ENCODE measurements around the gene NPC1.
"Not testable (repeated sequence)": the region's sequence is repeated elsewhere in the genome, so short reads cannot be mapped to it uniquely, and the experiment has no call there.

NPC1 gene

DNA sequence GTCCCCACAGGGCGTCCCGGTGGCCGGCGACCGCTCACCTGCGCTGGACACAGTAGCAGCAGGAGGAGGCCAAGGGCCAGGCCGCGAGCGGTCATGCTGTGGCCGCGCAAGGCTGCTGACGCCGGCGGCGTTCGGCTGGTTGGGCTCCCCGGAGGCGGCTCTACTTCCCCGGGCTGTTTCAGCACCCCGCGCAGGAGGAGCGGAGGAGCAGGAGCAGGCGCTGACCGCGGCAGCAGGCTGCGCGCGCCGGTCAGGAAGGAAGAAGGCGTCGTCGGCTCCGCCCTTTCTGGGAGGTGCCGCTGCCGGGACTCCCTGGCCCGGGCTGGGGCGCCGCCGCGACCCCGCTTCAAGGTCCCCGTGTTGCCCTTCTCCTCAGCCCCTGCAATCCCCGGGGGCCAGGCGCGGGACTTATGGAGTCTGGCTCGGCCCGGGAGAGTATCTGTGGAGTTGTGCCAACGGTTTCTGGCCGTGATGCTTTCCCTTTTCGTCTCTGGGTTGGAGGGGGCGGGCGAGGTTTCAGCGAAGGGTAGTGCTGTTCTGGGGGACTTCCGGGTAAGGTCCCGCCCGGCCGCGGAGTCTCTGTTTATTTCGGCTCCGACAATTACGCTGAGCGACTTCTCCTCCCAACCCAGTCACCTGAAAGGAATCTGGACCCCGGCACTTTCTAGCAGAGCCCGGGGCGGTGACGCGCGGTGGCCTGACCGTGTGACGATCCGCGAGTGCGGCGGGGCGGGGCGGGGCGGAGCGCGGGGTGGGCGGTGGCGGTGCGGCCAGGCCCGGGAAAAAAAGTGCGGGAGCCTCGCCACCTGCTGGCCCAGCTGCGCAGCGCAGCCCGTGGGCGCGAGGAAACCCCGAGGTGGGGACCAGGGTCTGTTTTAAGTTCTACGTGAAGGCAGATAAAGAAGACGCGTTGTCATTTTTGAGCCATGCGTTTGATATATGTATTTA, at the start of gene NPC1:
NPC1 (minus strand) TSS at position 258 of the 948 bp plus-strand sequence; CDS start at position 95, 163 bp downstream.
- peak in 55 of 56 donors; percentile 57 to 99 (median 90) for DNase-seq

DNA sequence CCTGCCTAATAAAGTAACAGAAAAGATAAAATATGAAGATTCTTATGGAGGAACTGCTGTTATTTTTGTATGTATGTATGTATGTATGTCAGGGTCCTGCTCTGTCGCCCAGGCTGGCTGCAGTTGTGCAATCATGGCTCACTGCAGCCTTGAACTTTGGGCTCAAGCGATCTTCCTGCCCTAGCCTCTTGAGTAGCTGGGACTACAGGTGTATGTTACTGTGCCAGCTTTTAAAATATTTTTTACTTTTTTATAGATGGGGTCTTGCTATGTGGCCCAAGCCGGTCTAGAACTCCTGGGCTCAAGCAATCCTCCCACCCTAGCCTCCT, 49.7 kb upstream of the NPC1 start:
- DNase-seq: no peak

DNA sequence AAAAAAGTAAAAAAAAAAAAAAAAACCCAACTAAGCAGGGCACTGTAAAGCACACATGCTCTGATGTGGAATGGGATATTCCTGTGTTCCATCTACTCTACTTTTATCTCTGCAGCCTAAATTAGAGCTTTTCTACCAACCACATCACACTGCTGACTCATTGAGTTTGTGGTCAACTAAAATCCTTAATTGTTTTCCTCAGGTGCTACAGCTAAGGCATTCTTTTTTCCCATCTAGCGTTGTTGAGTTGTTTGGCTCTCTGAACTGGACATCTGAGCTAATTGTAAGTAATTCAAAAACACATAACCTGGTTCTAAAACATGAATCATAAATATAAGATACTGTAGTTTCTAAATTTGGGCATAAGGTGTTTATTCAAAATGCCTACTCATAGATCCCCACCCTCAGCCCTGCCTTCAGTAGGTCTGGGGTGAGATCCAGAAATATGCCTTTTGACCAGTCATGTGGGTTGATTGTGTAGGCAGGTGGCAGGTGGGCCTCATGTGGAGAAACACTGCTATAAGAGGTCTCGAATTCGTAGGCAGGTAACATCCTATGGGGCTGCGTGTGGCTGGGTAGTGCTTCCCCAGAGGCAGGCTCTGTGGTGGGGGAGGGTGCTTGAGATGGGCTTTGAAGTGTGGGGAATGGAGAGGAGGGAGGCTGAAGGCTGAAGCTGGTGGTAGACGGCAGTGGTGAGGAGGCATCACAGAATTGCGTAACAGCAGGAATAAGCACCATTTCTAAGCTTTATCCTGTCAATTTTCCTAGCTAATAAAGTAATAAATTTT, 49.2 kb upstream of the NPC1 start:
- no peak for DNase-seq

DNA sequence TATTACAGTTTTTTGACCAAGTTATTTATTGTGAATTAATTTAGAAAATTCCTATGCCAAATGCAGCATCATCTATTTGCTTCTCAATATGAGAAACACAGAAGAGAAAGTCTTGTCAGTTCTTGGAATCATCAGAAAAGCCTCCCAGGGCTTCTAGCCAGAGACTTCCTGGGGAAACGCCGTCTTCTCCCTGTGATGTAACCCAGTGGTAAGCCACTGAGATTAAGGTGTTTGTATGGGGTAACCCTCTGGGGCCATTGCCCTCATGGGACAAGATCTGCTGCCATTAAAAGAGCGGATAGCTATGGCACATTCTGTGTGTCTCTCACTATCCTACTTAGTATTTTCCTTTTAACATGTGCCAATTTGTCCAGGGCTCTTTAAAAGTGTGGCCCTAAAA, 48.4 kb upstream of the NPC1 start:
- no peak for DNase-seq

DNA sequence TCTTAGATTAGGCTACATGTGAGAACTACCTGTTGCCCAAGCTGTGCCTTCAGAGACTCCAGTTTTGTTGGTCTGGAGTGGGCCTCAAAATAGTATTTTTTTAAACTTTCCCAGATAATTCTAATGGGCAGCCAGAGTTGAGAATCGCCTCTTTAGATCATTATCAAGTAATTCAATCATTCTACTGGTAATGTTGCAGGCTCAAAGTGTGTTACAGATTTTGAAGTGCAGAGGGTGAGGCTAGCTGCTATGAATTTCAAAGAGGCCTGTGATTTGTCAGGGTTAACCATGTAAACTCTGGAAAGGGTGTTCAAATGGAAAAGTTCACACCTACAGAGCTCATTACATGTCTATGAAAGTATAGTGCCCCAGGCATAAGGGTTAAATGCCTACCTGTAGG, 46.3 kb upstream of the NPC1 start:
- no peak for DNase-seq

DNA sequence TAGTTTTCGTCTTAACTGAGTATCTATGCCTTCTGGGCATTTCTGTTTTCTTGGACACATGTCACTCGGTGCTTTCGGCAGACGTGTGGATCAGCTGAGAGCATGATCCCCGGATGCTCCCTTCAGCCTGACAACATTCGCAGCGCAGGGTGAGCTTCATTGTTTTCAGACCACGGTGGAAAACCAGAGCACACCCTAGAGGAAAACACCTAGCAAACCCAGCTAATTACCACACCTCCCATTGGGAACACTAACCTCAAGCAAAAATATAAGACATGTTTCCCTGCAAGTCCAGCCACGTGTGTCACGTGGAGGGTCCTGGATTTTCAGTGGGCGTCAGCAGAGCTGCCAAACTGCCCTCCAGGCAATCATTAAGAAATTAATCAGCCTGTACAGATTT, 45.4 kb upstream of the NPC1 start:
- DNase-seq: peak in 1 of 56 donors; percentile 3

DNA sequence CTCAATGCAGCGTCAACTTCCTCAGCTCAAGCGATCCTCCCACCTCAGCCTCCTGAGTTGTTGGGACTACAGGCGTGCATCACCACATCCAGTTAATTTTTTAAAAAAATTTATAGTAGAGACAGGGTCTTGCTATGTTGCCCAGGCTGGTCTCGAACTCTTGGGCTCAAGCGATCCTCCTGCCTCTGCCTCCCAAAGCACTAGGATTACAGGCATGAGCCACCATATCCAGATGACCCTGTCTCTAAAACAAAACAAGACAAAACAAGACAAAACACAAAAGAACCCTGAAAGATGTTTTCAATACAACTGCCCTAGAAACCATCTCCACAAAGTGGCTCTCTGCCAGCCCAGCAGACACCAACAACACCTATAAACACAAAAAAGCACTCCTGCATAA, 45.0 kb upstream of the NPC1 start:
- no peak for DNase-seq

DNA sequence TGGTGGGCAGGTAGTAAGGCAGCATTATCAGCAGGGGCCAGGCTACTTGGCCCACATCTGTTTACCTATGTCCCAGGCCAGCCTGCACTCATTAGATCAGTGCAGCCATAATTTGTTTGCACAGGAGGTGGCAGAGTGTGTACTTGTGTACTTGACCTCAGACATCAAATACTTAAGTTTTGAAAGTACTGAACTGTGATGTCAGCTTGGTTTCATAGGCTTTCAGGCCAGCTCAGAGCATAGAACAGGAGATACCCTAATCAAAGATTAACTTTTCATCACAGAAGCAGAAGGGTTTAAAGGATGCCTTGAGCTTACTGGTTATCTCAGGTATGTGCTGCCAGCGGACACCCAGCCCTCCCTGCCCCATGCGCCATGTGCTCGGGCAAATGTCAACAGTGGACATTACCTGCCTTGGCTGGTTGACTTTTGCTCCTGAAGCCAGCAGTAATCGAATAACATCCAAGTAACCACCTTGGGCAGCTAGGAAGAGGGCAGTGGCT, 43.2 kb upstream of the NPC1 start:
- no peak for DNase-seq

DNA sequence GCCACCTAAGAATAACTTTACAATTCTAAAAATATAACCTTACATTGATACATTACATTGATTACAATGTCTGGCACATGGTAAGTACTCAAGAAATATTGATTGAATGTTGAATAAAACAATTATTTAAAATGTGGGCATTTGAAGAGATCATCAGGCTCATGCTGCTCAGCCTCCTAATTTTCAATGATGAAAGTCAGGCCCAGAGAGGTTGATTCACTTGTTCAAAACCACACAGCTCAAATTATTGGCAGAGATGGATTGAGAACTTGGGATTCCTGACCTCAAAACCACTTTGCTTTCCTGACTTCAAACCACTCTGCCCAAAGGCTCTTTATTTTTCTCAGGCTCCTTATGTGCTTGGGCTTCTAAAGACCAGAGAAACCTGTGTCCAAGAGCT, 41.7 kb upstream of the NPC1 start:
- DNase-seq: no peak

DNA sequence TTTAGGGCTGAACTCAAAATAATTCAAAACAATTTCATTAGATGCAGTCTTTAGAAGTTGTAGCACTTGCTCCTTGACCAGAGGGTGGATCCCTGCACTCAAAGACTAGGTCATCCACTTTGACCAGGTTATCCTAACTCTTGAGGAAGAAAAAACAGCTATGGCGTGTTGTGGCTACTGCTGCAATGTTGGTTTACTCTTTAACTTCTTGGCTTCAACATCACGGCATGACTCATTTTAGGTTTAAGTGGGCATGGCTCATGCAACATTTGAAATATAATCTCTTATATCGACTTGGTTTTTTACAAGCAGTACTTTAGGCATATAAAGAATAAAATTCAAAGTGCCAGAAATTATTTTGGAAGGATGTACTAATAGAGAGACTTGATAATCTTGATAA, 41.0 kb upstream of the NPC1 start:
- no peak for DNase-seq

DNA sequence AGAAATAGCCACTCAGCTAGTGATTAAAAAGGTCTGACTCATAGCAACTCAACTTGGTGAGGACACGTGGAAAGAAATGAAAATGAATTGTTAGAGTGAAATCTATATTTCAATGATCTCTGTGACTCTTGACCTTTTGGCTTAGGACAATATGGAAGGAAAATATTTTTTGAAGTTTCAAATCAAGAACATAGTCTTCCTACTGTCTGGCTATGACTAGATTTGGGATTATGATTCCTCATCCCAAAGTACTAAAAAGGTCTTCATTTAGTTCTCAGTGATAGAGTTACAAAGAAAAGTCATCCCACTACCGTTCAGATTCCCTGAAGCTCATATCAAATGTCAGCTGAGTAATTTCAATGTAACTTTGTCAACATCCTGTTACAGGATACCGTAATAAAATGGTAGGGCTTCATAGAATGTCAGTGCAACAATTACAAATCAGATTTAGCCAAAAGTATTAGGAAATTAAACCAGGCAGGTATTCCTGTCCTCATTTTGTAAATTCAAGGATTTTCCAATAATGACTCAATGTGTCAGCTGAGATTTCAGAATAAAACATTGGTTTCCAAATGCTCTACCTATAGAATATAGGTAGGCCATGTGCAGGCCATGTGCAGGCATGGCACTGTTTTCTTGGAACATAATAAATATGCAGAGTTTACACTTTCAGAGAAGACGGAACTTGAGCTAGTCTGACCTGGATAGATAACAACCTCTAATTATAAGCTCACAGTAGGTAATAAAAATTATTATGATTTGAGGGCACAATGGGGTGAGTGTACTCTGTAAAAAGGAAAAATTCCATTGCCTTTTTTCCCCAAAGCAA, 40.4 kb upstream of the NPC1 start:
- no peak for DNase-seq

DNA sequence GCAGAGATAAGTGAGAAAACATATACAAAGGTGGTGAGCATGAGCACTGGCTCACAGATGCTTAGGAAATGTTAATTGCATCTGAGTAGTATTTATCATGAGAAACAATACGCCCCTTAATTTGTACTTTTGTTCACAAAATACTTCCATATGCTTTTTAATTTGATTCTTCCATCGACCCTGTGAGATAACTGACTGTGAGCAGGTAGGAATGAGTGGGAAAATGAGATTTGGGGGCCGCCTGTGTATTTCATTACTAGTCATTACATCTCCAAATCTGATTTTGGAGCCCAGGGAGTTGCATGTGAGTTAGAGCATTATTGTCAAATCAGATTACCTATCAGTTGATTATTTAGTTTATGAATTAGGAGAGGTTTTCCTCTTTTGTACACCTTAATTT, 36.7 kb upstream of the NPC1 start:
- no peak for DNase-seq

DNA sequence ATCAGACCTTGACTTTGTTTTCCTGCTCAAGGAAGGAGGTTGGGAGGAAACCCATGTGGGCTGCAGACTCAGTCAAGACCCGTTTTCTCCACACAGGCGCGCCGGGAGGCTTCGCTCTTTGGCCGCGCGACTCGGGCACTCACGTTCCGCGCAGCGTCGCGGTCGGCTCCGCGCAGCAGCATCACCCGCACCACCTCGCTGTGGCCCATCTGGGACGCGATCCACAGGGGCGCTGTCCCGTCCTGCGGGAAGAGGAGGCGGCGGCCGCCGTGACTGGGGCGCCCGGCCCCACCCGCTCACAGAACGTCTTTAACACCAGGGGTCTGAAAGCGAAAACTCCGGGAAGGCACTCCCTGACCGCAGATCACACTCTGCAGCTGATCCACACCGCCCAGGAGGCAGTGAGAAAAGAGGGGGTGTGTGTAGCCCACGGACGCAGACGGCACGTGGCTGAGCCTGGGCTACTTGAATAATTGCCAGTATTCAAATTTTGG, 33.1 kb upstream of the NPC1 start:
- DNase-seq: peak in 7 of 56 donors; percentile 3 to 39 (median 12)

DNA sequence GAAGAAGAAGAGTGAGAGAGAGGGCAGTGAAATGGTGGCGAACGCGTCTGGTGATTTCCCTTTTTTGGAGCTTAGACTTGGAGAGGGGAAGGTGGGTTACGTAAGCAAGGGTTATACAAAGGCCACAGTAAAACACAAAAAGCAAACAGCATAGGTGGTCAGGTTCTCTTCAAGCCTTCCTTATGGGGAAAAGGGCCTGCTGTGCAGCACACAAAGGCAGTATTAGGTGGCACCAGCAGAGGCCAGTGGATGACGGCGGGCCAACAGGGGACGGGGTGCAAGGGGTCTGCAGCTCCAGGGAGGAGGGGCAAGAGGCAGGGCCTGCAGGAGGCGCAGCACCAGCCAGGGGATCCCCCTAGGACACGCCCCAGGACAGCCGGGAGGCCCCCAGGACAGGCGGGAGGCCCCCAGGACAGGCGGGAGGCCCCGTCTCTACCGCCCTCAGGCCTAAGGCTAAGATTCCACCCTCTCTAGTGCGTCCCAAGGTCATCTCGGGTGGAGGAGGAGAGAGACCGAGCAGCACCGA, 32.6 kb upstream of the NPC1 start:
- peak in 6 of 56 donors; percentile 7 to 39 (median 13) for DNase-seq

DNA sequence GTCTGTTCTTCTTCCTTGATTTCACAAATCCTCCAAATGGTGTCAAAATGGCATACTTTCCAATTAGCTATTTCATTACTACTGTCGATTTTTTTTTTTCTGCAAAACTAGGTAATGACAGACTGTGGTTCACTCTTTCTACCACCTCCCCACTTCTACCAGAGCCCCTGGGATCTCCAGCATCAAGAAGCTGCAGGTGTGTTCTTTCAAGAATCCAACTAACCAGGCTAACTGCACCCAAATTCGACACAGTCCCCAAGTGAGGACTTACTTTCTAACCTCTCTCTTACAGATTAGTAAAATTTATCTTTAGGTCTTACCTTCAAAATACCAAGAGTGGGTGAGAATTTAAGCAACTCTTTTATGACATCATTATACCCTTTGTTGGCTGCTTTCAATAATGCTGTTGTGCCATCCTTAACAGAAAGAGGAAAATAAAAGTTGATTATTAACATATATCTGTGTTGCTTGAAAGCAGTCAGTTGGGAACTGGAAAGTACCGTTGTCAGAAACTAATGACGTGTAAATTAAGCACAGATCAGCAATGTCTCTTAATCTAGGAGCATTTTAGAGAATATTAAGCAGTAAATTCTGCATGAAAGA, 31.2 kb upstream of the NPC1 start:
- no peak for DNase-seq

DNA sequence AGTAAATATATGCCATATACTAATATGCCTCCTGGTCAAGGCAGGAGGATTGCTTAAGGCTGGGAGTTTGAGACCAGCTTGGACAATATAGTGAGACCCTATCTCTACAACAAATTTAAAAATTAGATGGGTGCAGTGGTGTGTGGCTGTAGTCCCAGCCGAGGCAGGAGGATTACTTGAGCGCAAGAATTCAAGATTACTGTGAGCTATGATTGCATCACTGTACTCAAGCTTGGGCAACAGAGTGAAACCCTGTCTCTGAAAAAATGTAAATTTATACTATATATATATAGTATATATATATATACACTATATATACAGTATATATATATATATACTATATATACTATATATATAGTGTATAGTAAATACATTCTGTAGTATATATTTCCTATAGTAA, 30.0 kb upstream of the NPC1 start:
- DNase-seq: no peak

DNA sequence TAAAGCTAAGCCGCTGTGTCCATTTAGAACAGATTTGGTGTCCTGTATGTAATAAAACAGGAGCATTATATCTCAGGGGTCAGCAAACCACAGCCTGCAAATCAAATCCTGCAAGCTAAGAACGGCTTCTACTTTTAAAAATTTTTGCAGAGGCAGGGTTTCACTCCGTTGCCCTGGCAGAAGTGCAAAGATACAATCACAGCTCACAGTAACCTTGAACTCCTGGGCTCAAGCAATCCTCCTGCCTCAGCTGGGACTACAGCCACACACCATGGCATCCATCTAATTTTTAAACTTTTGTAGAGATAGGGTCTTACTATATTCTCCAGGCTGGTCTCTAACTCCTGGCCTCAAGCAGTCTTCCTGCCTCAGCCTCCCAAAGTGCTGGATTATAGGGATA, 28.6 kb upstream of the NPC1 start:
- DNase-seq: no peak

DNA sequence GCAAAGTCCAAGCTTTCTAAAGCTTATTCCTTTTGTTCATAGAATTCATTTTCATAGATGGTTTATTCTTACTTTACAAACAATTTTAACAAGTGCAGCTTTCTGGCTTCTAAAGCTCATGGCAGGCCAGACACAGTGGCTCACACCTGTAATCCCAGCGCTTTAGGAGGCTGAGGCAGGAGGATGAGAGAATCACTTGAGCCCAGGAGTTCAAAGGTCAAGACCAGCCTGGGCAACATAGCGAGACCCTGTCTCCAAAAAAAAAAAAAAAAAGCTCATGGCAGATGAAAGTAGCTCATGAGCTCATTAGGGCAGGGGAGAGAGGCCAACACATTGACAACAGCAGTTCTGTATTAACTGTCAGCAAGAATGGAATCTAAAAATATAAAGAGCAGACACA, 28.1 kb upstream of the NPC1 start:
- no peak for DNase-seq

DNA sequence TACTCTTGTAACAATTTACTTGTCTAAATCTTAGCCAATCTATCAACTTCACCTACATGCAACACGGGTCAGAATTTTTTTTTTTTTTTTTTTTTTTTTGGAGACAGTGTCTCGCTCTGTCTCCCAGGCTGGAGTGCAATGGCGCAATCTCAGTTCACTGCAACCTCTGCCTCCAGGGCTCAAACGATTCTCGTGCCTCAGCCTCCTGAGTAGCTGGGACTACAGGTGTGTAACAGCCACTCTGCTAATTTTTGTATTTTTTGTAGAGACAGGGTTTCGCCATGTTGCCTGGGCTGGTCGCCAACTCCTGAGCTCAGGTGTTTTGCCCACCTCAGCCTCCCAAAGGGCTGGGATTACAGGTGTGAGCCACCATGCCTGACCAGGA, 26.8 kb upstream of the NPC1 start:
- DNase-seq: not testable (repeated sequence)

DNA sequence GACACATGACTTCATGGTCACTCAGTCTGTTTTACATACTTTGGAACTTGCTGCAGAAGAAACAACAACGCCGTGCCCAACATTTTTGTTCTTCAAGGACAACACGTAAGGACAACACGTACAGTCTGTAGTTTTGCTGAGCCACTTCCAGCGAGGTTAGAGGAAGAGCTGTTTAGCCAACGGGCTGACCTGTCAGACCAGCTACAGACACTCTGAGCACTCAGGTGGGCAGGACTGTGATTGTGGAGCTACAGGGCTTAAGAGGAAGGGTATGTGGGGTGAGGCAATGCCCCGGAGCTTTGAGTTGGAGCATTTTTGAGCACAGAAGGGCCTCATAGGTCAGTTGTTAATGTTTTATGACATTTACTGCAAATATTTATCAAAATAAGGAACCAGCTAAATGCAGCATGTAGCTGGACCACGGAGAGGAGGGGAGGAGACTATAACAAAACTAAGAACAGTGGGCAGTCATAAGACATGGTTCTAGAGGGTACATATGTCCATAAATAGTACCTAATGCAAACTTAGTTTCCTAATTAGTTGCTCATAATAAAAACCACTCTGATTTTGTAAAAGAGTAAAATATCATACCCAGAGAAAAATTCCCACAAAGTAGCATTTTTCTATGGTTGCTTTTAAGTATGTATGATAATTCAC, 26.3 kb upstream of the NPC1 start:
- no peak for DNase-seq

Measured in nucleus accumbens (tissue), 56 donors.